ENCODE measurements around the gene PDSS2.

- TF ChIP-seq GATA3 (IDR thresholded peaks at IDR 0.05; ENCODE audit: low read depth, low read length) (no peak), GATA2 (IDR thresholded peaks at IDR 0.05; ENCODE audit: low read depth, low read length) (no peak)
Measured at GRCh38 chr6:107310362-107310761, 149.0 kb downstream of the PDSS2 start.
